HG03280 (cell line): ENCODE data around the gene CDK12.
A peak's percentile ranks its signal among the peaks of the same experiment; 100 is the strongest.
"Not testable (repeated sequence)": the region's sequence is repeated elsewhere in the genome, so short reads cannot be mapped to it uniquely, and the experiment has no call there.

Source experiments
- ATAC-seq: cut with Tn5 transposase; IDR thresholded peaks from one replicate; pipeline ENCODE4 v1.9.1; 2021; ENCODE audit warnings: mild to moderate bottlenecking, moderate library complexity; ENCODE audit not compliant: unreplicated experiment

Gene CDK12

DNA sequence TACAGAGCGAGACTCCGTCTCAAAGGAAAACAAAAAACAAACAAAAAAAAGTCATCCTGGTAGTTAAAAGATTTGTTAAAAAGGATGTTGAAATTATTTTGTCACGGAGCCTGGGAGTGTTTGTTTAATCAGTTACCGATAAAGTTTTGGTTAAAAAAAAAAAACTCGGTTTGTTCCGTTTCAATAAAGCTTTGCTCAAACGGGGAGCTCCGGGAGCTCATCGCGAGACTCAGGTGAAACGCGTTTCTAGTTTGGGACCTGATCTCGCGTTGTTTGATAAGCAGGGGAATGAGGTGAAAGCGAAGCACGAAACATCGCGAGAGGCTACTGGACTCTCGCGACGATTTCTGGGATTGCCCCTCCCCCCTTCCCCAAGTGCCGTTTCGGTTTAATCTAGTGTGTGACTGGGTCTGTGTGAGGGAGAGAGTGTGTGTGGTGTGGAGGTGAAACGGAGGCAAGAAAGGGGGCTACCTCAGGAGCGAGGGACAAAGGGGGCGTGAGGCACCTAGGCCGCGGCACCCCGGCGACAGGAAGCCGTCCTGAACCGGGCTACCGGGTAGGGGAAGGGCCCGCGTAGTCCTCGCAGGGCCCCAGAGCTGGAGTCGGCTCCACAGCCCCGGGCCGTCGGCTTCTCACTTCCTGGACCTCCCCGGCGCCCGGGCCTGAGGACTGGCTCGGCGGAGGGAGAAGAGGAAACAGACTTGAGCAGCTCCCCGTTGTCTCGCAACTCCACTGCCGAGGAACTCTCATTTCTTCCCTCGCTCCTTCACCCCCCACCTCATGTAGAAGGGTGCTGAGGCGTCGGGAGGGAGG is at the start of gene CDK12:
Gene CDK12, plus strand, starts transcription at position 374 of the 813 bp plus-strand sequence. CDS start 586 bp downstream, outside the sequence.
- ATAC-seq = peak; percentile 82

DNA sequence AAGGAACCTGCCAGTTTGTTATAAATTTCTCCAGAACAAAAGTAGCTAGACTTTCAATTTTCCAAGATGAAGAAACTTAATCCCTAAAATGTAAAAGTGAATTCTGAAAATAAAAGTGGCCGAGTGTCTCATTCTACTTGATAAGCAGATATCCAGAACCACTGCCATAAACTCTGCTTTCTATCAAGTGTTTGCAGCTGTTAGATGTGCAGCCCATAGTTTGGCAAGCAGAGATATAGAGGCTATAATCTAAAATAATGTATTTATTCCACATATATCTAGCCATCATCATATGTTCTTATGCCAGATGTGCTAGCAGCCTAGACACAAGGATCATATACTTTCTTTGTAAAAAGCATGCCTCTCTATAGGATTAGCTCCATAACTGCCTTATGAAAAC is 45.1 kb upstream of the CDK12 start:
- ATAC-seq = no peak

DNA sequence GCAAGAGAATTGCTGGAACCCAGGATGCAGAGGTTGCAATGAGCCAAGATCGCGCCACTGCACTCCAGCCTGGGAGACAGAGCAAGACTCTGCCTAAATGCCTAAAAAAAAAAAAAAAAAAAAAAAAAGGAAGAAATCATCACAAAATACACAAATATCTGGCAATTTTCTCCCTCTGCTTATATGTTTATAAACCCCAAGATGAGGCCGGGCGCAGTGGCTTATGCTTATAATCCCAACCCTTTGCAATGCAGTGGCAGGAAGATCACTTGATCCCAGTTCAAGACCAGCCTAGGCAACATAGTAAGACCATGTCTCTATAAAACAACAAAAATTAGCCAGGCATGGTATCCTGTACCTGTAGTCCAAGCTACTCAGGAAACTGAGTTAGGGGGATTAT is 31.7 kb upstream of the CDK12 start:
- ATAC-seq = no peak

DNA sequence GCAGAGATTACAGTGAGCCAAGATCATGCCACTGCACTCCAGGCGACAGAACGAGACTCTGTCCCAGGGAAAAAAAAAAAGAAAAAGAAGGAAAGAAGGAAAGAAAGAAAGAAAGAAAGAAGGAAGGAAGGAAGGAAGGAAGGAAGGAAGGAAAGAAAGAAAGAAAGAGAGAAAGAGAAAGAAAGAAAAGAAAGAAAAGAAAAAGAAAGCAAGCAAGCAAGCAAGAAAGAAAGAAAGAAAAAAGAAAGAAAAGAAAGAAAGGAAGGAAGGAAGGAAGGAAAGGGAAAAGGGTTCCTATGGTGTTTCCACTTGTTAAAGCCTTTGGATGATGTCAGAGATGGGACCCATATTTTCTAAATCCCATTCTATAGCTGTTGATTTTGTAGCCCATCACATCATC is 21.4 kb upstream of the CDK12 start:
- ATAC-seq = not testable (repeated sequence)

DNA sequence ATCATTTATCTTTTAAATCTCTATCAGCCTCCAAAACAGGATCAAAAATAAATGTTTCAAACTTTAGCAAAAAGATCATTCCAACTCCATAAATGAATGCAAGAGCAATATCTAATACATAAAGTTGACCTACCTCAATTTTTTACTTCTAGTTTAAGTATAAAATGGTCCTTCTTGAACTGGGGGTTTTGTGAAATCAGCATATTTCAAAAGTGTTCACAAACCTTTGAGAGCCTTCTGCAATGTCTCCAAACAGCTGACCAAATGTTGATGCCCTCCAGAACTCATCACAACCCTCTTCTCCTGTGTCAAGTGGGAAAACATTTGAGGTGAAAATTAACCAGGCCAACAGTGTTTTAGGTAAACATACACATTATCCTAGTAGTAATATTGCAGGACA is 18.0 kb upstream of the CDK12 start:
- ATAC-seq = no peak

DNA sequence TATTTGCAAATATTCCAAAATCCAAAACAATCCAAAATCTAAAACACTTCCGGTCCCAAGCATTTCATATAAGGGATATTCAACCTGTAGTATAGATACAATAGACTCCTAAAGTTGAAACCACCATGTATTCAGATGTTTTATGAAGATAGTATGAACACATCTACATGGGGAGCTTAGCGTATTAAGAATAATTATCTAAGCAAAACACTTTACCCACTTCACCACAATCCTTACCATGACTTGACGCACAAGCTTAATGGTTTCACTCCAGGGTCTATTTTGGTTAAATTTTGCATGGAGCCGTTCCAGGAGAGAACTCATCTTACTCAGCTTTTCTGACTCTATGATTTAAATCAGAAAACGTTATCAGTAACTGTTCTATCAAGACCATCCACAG is 13.7 kb upstream of the CDK12 start:
- no peak for ATAC-seq

DNA sequence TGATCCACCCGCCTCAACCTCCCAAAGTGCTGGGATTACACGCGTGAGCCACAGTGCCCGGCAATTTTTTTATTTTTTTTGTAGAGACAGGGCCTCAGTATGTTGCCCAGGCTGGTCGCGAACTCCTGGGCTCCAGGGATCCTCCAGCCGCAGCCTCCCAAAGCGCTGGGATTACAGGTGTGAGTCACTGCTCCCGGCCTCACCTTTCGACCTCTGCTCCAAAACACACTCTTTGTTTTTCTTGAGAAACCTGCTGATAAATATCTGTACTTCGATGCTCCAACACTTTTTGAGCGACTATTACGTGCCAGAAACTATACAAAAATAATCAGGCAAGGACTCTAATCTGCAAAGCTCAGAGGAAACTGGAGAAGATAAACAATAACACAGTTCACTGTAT is 11.2 kb upstream of the CDK12 start:
- no peak for ATAC-seq

DNA sequence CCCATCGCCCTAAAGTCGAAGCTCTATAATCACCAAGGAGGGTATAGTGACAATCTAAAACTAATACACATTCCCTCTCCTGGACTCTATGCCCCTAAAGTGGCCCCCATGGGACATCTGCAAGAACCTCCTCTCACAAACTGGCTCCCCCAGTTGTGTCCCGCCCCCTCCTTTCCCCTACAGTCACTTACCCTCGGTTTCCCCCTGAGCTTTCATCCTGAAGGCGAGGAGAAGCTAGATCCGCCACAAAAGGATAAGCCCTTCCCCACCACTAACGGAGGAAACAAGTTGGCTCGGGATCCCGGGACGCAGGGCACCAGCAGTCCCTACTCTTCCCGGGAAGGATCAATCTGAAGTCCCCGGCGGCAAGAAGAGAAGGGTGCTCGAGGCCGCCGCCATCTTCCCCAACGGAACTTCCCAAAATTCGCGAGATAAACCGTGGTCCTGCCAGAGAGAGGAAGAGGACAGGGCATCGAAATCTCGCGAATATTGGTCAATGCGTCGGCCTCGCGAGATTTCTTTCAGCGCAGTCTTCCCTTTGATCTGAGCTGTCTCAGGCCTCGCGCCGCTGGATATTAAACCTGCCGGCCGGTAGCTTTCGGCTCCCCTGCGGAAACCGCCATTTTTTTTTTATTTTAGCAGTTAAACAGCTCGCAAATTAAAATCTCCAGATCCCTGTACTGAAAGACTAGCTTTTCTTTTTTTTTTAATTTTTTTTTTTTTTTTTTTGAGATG is 10.3 kb upstream of the CDK12 start, which contains the start of gene MED1:
Gene MED1, minus strand, starts transcription at position 417 of the 735 bp plus-strand sequence. Its CDS starts 201 bp downstream, at position 216.
- peak; percentile 96 for ATAC-seq

DNA sequence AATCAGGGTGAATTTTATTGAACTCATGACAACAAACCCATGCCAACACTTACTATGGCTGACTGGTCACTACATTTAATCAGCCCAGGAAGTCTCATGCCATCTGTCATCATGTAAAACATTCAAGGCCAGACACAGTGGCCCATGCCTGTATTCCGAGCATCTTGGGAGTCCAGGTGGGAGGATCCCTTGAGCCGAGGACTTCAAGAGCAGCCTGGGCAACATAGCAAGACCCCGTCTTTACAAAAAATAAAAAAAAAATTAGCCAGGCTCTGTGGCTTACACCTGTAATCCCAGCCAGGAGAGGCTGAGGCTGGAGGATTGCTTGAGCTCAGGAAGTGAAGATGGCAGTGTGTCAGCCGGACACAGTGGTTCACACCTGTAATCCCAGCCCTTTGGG is 5.4 kb upstream of the CDK12 start:
- ATAC-seq = no peak

DNA sequence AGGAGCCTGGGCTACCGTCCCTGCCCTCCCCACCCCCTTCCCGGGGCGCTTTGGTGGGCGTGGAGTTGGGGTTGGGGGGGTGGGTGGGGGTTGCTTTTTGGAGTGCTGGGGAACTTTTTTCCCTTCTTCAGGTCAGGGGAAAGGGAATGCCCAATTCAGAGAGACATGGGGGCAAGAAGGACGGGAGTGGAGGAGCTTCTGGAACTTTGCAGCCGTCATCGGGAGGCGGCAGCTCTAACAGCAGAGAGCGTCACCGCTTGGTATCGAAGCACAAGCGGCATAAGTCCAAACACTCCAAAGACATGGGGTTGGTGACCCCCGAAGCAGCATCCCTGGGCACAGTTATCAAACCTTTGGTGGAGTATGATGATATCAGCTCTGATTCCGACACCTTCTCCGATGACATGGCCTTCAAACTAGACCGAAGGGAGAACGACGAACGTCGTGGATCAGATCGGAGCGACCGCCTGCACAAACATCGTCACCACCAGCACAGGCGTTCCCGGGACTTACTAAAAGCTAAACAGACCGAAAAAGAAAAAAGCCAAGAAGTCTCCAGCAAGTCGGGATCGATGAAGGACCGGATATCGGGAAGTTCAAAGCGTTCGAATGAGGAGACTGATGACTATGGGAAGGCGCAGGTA is 762 bp downstream of the CDK12 start:
- peak; percentile 16 for ATAC-seq

DNA sequence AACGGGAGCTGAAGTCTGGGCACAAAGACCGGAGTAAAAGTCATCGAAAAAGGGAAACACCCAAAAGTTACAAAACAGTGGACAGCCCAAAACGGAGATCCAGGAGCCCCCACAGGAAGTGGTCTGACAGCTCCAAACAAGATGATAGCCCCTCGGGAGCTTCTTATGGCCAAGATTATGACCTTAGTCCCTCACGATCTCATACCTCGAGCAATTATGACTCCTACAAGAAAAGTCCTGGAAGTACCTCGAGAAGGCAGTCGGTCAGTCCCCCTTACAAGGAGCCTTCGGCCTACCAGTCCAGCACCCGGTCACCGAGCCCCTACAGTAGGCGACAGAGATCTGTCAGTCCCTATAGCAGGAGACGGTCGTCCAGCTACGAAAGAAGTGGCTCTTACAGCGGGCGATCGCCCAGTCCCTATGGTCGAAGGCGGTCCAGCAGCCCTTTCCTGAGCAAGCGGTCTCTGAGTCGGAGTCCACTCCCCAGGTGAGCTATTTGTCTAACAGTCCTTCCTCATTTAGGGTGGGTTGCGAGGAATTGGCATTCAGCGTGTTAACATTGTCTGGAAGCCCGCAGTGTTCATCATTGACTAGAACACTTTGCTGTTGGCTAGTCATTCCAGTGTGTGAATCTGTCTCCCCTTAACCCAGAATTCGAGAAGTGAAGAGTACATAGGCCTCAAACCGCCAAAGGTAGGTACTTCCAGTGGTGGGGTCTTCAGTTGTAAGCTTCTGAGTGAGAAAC is 1.5 kb downstream of the CDK12 start:
- ATAC-seq = no peak

DNA sequence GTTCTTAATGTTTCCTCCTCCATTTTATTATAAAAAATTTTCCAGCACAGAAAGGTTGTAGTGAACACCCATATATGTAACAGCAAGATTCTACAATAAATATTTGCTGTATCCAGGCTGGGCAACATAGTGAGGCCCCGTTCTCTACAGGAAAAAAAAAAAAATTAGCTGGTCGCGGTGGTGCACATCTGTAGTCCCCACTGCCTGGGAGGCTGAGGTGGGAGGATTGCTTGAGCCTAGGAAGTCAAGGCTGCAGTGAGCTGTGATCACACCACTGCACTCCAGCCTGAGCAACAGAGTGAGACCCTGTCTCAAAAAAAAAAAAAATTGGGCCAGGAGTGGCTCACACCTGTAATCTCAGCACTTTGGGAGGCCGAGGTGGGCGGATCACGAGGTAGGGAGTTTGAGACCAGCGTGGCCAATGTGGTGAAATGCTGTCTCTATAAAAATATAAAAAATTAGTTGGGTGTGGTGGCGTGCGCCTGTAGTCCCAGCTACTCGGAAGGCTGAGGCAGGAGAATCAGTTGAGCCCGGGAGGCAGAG is 3.4 kb downstream of the CDK12 start:
- not testable (repeated sequence) for ATAC-seq

DNA sequence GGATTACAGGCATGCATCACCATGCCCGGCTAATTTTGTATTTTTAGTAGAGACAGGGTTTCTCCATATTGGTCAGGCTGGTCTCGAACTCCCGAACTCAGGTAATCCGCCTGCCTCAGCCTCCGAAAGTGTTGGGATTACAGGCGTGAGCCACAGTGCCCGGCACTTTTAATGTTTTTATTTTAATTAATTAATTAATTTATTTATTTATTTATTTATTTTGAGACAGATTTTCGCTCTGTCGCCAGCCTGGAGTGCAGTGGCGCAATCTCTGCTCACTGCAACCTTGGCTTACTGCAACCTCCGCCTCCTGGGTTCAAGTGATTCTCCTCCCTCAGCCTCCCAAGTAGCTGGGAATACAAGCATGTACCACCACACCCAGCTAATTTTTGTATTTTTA is 7.3 kb downstream of the CDK12 start:
- not testable (repeated sequence) for ATAC-seq

DNA sequence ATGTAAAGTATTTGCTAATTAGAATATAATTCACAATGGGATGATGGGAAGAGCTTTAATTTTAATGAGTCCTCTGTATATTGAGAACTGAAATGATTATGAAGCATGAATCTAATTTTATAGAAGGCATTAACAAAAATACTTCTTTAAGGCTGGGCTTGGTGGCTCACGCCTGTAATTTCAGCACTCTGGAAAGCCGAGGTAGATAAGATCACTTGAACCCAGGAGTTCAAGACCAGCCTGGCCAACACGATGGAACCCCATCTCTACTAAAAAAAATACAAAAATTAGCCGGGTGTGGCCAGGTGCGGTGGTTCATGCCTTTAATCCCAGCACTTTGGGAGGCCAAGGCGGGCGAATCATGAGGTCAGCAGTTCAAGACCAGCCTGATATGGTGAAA is 12.0 kb downstream of the CDK12 start:
- no peak for ATAC-seq

DNA sequence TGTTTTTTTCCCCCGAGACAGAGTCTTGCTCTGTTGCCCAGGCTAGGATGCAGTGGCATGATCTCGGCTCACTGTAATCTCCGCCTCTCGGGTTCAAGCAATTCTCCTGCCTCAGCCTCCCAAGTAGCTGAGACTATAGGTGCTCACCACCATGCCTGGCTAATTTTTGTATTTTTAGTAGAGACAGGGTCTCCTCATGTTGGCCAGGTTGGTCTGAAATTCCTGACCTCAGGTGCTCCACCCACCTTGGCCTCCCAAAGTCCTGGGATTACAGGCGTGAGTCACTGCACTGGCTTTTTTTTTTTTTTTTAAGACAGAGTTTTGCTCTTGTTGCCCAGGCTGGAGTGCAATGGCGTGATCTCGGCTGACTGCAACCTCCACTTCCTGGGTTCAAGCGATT is 18.3 kb downstream of the CDK12 start:
- not testable (repeated sequence) for ATAC-seq

DNA sequence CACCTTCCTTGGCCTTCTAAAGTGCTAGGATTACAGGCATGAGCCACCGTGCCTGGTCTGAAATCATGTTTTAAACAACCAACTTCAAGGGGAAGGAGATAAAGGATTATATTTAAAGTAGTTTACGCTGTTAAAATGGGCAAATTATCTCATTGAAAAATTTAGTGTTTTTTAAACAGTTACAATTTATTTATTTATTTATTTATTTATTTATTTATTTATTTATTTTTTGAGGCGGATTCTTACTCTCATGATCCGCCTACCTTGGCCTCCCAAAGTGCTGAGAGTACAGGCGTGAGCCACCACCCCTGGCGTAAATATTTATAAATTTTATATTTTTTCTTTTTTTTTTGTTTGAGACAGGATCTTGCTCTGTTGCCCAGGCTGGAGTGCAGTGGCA is 22.2 kb downstream of the CDK12 start:
- no peak for ATAC-seq

DNA sequence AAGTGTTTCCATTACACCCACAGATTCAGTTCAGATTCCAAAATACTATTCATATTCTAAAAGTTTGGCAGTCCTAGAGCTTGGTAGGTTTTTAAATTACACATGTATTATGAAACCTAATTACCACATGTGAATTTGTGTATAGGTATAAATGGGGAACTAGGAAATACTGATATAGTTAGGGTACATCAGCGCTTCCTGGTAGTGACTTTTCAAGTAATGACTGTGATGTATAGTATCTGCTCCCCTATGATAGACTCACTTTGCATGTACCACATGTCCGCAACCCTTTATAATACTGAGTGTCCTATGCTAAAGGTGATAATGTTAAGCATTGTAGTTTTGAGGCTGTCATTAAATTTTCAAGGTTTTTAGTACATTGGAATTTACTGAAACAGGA is 22.9 kb downstream of the CDK12 start:
- ATAC-seq = no peak

DNA sequence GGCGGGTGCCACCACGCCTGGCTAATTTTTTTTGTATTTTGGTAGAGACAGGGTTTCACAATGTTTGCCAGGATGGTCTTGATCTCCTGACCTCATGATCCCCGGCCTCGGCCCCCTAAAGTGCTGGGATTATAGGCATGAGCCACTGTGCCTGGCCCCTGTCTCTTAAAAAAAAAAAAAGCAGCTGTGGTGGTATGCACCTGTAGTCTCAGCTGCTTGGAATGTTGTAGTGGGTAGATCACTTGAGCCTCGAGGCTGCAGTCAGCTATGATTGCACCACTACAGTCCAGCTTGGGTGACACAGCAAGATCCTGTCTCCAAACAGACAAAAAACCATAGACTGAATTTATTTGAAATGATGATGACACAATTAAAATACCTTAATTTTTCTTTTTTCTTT is 24.3 kb downstream of the CDK12 start:
- ATAC-seq = no peak

DNA sequence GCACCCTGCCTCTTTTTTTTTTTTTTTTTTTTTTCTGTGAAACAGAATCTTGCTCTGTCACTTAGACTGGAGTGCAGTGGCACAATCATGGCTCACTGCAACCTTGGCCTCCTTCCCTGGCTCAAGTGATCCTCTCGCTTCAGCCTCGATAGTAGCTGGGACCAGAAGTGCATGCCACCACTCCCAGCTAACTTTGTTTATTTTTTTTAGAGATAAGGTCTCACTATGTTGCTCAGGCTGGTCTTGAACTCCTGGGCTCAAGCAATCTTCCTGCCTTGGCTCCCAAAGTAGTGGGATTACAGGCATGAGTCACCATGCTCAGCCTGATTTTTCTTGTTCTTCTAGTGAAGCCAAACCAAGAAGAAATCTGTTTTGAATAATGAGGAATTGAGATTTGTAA is 25.0 kb downstream of the CDK12 start:
- no peak for ATAC-seq

DNA sequence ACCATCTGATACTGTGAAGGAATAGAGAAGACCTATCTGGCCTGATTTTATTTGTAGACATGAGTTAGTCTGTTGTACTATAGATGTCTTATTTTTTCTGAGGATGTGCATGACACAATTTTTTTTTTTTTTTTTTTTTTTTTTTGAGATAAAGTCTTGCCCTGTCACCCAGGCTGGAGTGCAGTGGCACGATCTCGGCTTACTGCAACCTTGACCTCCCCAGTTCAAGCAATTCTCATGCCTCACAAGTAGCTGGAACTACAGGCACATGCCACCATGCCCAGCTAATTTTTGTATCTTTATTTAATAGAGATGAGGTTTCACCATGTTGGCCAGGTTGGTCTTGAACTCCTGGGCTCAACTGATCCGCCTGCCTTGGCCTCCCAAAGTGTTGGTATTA is 26.2 kb downstream of the CDK12 start:
- not testable (repeated sequence) for ATAC-seq

DNA sequence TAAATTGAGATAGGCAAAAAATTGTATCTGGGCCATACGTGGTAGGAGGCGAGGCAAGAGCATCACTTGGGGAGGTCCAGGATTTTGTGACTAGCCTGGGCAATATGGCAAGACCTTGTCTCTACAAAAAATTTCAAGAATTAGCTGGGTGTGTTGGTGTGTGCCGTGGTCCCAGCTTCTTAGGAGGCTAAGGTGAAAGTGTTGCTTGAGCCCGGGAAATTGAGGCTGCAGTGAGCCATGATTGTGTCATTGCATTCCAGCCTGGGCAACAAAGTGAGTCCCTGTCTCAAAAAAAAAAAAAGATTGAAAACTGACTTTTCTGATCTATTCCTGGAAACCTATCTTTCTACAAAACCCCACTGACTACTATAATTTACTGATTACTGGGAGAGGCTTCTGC is 26.7 kb downstream of the CDK12 start:
- ATAC-seq = no peak
